Right renal pelvis (tissue), 4 donors: ENCODE data around the gene ELMOD1. TPM values are rescaled to one million over a fixed set of nuclear protein-coding genes. Genes with fewer than 3 reads are reported as not detected.

ENCODE experiments used
- DNase-seq, 4 donors: peaks; one replicate each; pipeline ENCODE4 v3.0.0-alpha.2; 2013; ENCODE audit warnings: low read depth in 4 of 4, low spot score in 3 of 4, missing footprints in 1 of 4
- polyA plus RNA-seq, 4 donors: library from polyadenylated mRNA; unstranded; fragments of 120-200 nt; gene quantifications; one replicate each; pipeline ENCODE4 v1.2.1, GENCODE V29; 2013; ENCODE audit not compliant: insufficient read length in 4 of 4

The ELMOD1 gene
- polyA plus RNA-seq, 4 donors, result 0.20 to 0.34 (median 0.24) TPM

DNA sequence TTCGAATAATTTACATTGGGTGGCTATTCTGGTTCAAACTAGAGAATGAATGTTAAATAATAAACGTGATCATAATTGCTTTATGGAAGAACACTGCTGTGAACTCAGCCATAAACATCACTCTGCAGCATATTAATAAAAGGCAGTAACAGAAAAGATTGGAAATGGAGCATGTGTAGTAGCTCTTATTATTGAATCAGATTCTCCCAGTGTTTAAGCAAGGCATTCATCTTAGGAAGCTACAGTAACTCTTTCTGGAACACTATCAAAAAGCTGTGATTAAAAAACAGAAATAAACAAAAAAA is 34.7 kb downstream of the ELMOD1 start:
- no peak for DNase-seq

DNA sequence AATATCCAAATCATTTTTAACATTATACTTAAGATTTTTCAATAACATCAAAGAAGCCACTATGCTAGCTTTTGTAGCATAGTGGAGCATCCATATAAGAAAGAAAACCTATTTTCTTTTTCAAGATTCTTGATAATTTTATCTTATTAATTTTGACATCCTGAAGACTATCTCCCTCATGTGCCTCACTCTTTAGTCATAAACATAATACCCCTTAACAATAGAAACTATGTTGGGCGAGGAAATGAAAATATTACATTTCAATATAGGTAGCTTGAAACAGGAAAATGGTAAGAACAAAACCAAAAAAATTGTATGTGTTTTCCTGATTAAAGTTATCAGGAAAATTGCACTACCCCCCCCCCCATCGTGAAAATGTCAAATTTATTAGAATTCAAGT is 40.1 kb downstream of the ELMOD1 start:
- no peak for DNase-seq

DNA sequence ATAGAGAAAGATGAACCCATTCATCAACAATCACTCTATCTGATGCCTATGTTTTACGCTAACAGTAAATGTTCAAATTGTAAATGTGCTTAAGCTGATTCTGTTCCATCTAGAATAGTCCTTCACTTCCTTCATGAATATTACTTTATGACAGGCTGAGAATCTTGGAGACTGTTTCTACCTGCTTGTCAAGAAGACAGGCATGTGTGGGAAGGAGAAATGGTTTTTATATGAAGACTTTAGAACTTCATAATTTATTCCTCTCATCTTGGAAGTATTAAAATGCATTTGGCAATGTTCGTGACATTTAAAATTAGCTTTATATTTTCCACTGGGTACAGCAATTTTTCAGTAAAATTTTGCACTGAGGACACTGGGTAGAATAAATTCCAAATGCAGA is 41.0 kb downstream of the ELMOD1 start:
- no peak for DNase-seq

DNA sequence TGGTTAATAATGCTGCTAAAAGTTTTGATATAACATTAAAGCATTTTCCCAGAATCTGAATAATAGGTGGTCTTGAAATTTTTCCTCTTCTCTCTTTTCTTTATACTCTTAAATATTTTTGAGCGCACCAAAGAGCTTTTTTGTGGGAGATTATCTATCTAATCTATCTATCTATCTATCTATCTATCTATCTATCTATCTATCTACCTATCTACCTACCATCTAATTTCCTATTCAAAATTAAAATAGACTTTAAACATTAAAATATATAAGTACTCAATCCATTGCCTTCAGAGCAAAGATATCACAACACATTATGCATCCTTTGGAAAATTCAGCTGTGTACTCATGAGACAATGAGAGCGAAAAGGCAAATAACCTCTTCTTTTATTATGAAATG is 55.8 kb downstream of the ELMOD1 start:
- DNase-seq, result no peak

DNA sequence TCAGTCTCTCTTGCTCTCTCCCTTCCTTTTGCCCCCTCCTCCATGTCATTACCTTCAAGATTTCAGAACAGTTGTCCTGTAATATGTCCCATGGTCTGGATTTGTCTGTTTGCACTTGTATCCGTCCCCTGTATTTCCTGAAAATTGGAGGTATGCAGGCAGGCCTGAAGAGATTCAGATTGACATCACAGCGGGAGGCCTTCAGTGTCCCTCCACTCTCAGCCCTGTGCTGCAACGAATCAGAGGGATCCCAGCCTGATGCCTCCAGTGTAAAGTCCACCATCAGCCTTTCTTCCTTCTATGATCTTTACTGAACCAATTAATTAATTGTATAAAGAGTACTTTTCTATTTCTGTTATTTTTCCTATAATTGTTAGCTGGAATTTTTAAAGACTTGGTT is 57.3 kb downstream of the ELMOD1 start:
- DNase-seq, result no peak

DNA sequence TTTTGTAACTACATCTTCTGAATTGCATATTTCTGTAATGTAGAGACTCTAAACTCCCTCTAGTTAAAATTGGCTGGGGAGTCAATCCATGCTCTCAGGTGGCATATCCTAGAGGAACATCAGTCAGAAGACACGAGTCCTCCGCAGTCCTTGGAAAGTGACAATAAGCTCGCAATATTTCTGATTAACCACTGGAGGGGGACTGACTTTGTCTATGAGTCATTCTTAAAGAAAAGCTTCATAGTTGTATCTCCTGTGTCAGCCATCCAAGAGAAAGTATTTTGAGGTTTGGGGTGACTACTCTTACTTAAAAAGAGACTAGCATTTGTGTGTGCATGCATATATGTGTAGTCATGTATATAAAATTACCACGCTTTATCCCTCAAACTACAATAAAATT is 60.7 kb downstream of the ELMOD1 start:
- DNase-seq, result no peak

DNA sequence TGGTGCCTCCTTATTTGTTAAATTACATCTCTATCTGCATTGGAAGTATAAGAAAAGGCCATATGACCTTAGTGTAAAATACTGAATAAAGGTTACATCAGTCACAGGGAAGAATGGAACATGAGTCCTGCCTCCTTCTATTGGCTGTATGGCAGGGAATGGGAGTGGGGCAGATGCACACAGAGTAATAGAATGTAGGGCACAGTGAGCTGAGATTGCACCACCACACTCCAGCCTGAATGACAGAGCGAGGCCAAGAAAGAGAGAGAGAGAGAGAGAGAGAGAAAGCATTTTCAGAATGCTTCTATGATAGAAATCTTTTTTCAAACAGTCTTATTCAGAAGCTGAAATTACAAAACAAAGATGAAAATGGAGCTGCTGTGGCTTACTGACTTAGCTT is 62.1 kb downstream of the ELMOD1 start:
- no peak for DNase-seq

DNA sequence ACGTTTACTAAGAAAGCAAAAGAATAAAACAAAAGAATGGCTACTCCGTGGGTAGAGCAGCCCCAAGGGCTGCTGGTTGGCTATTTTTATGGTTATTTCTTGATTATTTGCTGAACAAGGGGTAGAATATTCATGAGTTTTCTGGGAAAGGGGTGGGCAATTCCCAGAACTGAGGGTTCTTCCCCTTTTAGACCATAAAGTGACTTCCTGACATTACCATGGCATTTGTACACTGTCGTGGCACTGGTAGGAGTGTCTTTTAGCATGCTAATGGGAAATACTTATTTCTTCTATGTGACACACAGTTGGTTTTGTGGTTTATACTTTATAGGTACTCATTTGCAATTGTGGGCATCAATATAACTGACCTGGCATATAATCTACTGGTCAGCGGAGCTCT is 64.7 kb downstream of the ELMOD1 start:
- DNase-seq, result no peak

DNA sequence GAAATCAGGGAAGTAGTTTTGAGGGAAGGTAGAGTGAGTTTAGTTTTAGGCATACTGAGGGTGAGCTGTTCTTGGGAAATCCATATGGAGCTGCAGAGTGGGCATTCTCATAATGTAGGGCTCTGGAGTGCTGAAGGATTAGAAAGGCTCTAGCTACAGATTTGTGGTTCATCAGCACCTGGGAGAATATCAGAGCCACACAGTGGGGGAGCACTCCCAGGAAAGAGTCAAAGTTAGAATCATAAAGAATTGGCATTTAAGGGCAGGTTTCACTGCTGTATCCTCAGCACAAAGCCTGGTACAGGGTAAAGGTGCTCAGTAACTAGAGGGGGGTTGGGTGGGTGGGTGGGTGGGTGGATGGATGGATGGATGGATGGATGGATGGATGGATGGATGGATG is 68.4 kb downstream of the ELMOD1 start:
- DNase-seq, result no peak

DNA sequence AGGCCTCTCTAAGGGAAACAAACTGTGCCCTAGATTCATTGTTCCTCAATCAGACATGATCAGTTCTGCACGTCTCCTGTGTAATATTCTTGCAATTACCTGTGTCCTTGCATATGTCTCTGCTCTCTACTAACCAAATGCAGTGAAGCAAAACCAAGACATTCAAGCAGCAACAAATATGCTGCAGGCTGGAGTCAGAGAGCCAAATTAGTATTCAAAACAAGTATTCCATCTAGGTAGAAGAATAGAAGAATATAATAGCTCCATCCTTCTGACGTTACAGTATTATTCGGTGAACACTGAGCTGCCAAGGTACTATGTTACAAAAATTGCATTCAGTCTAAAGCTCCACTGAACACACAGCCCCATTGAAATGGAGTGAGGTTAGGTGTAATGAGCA is 69.1 kb downstream of the ELMOD1 start:
- no peak for DNase-seq

DNA sequence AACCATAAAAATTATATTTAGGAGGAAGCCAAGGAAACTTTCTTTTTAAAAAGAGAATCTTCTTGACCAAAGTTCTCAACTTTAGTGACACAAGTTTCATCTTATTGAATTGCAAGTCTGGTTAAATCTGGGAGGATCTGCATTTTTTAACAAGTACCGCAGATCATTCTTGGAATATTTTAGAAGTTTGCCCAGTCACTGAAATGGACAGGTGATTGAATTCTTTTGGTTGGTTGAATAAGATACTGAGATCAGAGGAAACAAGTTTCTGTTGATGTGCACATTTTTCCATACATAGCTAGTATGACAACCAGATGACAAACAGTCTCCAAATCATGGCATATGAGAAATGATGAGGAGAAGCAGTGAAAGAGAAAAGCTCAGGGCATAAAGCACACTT is 70.7 kb downstream of the ELMOD1 start:
- DNase-seq, result no peak

DNA sequence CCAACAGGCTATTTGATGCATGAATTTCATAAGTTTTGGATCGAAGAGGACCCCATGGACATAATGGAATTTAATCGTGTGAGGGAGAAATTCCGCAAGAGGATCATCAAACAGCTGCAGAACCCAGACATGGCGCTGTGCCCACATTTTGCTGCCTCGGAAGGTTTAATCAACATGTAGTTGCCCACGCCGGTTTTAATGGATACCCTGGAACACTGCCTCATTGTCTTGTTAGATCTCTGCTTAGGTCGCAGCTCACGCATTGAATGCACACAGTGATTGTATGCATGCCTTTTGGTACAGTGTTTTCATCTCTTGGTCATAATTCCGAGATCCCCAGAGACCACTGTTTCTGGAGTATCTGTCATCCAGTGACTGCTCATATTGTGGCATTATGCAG is 74.1 kb downstream of the ELMOD1 start:
- no peak for DNase-seq

DNA sequence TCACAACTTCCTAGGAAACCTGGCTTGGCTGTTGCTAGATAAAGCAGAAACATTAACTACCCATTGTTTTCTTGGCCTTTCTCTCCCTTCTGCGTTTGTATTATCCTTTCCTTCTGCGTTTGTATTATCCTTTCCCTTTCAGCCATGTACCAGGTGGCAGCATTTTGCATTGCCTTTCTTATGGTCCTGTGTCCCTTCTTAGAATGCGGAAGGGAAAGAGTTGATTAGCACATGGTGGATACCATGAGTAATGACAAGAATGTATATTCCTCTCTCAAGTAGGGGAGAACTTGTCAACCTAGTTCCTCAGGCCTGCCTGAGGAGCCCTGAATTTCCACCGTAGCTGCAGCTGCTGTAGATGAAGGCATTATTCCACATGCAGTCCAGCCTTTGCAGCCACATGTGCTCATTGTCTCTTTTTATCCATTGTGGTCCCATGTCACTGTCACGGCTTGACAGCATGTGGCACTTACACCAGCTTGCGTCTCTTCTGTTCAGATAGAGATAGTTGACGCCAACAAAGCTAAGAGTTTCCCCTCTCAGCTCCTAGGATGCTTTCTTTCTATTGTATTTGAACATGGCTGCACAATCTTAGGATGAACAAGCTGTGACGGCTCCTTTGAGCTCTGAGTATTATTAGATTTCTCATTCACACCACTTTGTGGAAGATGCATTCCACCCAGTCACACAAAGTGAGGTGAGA is 76.1 kb downstream of the ELMOD1 start:
- no peak for DNase-seq

DNA sequence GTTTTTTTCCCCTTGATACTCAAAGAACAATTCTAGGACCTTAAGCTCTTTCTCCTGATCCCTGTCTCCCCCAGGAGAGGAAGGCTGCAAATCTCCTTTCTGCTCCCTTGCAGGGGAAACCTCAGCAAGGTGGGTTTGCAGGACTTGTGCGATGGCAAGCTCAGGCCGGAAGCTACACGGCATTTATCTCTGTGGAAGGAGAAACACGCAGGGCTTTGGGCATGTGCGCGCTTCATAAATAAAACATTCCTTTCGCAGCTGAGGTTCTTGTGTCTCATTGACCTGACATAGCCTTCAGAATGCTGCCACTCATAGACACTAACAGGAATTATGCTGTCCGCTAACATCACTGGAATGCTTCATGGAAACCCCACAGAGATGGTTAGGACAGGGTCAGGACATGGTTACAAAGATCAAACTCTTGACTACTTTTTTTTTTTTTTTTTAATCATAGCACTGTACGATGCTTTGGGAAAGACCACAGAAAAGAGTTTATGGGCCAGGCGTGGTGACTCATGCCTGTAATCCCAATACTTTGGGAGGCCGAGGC is 78.3 kb downstream of the ELMOD1 start:
- no peak for DNase-seq

DNA sequence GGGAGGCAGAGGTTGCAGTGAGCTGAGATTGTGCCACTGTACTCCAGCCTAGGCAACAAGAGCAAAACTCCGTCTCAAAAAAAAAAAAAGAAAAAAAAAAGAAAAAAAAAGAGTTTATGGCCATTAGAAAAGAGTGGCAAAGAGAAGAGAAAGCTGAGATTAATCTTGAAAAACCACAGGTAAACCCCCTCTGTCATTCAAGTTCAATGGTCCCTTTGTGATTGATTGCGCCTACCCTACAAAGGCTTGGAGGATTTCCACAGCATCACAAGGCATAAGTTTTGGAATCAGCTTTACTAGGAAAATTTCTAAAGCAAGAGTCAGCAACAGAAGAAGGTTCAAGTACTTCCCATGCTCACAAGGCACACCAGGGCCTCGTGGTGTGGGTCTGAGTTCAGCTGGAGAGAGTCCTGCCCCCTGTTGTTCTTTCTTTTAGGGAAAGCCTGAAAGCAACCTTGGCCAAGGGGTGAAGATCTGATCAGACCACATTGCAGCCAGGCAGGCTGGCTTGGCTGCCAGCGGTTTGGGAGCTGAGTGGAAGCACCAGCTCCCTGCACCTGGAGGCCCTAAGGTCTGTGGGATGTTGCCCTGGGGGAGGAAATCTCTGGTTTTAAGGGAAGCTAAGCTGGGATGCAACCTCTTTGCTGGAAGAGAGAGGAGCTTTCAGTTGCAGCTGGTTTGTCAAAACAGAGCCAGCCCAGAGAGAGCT is 79.1 kb downstream of the ELMOD1 start:
- DNase-seq, result no peak

DNA sequence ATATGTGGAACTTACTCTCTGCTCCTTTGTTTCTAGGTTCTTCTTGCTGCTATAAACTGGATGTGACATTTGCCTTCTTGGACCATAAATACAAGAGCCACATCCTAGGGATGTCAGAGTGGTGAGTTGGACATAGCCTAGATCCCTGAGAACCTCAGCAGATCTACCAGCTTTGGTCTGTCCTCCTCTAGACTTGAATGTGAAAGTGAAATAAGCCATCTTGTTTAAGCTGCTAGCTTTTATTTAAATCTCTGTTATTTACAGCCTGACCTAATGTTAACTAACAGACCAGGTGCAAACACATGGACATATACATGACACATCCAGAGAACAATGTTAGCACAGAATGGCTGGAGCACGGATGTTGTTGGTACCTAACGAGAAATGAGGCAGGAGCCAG is 85.0 kb downstream of the ELMOD1 start:
- DNase-seq, result no peak

DNA sequence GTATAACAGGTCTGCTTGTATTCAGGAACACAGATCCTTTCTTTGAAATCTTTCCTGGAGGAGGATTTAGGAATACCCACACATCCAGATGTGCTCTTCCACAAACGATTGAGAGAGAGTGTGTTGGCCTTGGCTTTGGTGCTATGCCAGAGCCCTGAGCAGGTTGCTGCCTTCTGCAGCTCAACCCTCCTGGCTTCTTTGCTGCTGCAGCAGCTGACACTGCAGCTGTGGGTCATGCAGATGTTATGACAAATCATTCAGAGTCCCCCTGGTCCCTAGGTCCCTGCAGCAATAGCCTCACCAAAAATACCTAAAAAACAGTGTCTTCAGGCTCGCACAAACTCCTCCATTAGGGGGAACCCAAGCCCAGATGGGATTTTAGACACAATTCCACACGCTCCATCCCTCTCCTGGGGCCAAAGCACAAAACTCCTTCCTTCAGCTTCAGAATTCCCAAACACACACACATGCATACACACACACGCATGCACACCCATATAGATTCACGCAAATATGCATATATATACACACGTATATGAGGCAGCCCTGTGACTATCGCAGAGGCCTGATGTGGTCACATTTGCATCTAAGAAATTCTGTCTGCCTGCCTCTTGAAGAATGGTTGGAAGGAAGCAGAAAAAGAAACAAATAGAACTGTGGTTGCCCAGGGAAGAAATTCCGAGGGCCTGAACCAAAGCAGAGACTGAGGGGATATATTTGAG is 85.5 kb downstream of the ELMOD1 start:
- DNase-seq, result no peak

DNA sequence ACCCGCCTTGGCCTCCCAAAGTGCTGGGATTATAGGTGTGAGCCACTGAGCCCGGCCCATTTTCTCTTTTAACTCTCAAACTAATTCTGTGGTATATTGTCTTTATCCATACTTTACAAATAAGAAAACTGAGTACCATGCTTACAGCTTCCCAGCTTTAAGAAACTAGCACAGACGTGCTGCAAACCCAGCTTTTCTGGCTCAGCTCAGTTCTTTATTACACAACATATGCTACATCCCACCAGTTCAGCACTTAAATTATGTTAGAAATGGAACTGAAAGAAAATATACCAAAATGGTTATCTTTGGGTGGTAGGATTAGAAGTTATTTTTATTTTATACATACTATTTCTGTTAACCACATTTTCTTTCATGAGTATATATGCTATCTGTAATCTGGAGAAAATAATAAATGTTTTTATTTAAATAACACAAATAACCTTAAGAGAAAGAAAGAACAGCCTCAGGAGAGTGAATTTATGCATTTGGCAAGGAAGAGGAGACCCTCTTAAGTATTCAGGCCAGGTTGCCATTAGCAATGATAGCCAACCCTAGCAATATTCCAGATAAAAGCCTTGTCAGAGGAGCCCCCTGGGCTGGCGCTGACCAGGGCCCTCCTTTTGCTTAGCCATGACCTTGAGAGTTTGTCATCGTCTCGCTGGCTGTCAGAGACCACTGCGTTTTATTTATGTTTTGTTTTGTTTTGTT is 87.1 kb downstream of the ELMOD1 start:
- no peak for DNase-seq

DNA sequence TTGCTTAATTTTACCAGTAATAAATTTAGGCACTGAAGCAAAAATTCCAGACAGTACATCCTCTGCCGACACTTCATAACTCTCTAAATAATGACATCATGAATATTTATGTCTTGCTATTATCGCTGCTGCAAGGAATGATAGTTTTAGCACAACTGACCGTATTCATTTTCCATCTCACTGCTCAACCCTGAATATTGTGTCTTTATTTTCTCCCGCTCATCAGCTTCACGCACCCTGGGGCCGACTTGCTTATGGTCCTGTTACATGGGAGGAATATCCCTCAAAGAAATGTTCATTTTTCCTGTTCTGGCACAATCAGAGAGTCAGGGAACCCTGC is 87.7 kb downstream of the ELMOD1 start:
- DNase-seq, result no peak

DNA sequence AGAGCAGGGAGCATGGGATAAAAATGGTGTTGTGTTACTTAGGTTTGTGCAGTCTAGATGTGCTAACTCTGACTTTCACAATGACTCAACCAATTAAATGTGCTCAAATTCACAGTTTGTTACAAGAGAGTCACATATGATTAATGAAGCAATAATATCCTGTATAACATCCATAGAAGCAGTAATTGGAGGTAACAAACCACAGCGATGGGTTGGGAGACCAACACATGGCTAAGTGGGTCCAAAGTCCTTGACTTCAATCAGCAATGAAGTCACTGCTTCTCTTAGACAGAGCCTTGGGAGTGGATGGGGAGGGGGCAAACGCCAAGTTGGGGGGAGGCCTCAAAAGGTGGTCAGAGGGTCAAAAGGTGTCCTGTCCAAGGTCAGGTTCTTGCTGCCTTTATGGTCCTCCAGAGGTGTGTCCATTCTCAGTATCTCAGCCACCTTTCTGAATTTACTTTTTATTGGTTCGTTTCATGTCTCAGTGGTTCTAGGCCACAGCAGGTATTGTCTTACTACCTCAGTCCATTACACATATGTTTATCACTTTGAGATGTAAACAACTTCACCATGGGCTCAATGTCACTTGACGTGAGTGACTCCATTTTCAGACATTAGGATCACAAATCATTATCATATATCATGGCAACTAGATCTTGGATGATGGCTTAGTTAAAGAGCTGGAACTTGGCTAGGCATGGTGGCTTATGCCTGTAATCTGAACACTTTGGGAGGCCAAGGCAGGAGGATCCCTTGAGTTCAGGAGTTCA is 88.5 kb downstream of the ELMOD1 start:
- no peak for DNase-seq

DNA sequence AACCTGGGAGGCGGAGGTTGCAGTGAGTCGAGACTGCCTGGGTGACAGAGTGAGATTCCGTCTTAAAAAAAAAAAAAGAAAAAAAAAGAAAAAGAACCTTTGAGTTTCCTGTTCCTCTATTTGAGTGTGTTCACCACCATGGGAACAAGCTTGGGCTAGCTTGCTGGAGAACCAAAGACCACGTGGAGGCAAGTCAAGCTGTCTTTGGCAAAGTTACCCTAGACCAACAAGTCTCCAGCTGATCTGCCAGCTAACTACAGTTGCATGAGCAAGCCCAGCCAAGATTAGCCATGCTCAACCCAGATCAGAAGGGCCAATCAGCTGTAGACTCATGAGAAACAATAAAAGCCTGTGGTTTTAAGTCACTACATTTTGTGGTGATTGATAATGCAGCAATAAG is 91.2 kb downstream of the ELMOD1 start:
- no peak for DNase-seq
